Caco-2 (cell line): ENCODE data around the gene HIP1R. TPM values are rescaled to one million over a fixed set of nuclear protein-coding genes. Genes with fewer than 3 reads are reported as not detected.

Experiments used
- BruUV-seq: library from RNA; stranded (reverse); fragments of 400-500 nt; replicated peaks from 2 replicates; lab custom pipeline; 2021; lab: Mats Ljungman, UMichigan
- CTCF ChIA-PET: fragments of 300-600 bp; sonication (Branson Sonifier 250); formaldehyde crosslinking; loops from one replicate; lab custom pipeline; 2022; ENCODE audit warnings: antibody characterized with exemption; lab: Charles Lee
- POLR2A ChIA-PET: fragments of 300-600 bp; sonication (Branson Sonifier 250); formaldehyde crosslinking; loops from one replicate; lab custom pipeline; 2022; ENCODE audit warnings: antibody characterized with exemption; lab: Charles Lee
- DNase-seq, 2 experiments: peaks; one replicate each; pipeline versions ENCODE4 v3.0.0 to v3.0.0-alpha.2; 2020 to 2022
- H3K27me3 ChIP-seq: replicated peaks from 2 replicates; pipeline ENCODE4 v1.6.0; 2011; ENCODE audit warnings: low read length; ENCODE audit not compliant: control insufficient read depth, insufficient read depth
- H3K36me3 ChIP-seq: 2 replicates; pipeline ENCODE4 v1.5.1; 2011; ENCODE audit warnings: low read length; ENCODE audit not compliant: control insufficient read depth, insufficient read depth
- H3K4me1 ChIP-seq: fragments of 250-450 bp; sonication (Bioruptor Pico); 2 replicates; pipeline ENCODE4 v1.5.1; 2020; ENCODE audit warnings: mild to moderate bottlenecking
- H3K4me3 ChIP-seq: 2 replicates; pipeline ENCODE4 v1.5.1; 2011; ENCODE audit warnings: low read depth, mild to moderate bottlenecking, control low read depth, low read length
- H3K9me3 ChIP-seq: fragments of 250-450 bp; sonication (Bioruptor Pico); 2 replicates; pipeline ENCODE4 v1.5.1; 2020; ENCODE audit warnings: mild to moderate bottlenecking, moderate library complexity
- H3K27ac Mint-ChIP-seq: one replicate; pipeline ENCODE4 v1.8.0; 2022; ENCODE audit warnings: mixed read lengths; ENCODE audit not compliant: unreplicated experiment
- H3K27me3 Mint-ChIP-seq: one replicate; pipeline ENCODE4 v1.8.0; 2022; ENCODE audit warnings: mixed read lengths; ENCODE audit not compliant: insufficient read depth, unreplicated experiment
- H3K36me3 Mint-ChIP-seq: one replicate; pipeline ENCODE4 v1.8.0; 2022; ENCODE audit warnings: mild to moderate bottlenecking, mixed read lengths; ENCODE audit not compliant: insufficient read depth, unreplicated experiment
- H3K4me1 Mint-ChIP-seq: one replicate; pipeline ENCODE4 v1.8.0; 2022; ENCODE audit warnings: low read depth, mixed read lengths; ENCODE audit not compliant: unreplicated experiment
- H3K4me3 Mint-ChIP-seq: one replicate; pipeline ENCODE4 v1.8.0; 2022; ENCODE audit warnings: mild to moderate bottlenecking, moderate library complexity, mixed read lengths; ENCODE audit not compliant: unreplicated experiment
- H3K9me3 Mint-ChIP-seq: one replicate; pipeline ENCODE4 v1.8.0; 2022; ENCODE audit warnings: mixed read lengths; ENCODE audit not compliant: unreplicated experiment
- CTCF ChIP-seq, 2 experiments: fragments of 200-600 bp in 1 of 2; IDR thresholded peaks; 1 replicate in 1 of 2; 2 replicates in 1 of 2; pipeline versions ENCODE4 v1.5.1 to v1.8.0; 2011 to 2022; ENCODE audit warnings: antibody characterized with exemption in 1 of 2, control low read depth in 1 of 2, inconsistent platforms in 1 of 2, low read depth in 1 of 2, low read length in 1 of 2, mild to moderate bottlenecking in 1 of 2, moderate library complexity in 1 of 2; ENCODE audit not compliant: insufficient read depth in 1 of 2, severe bottlenecking in 1 of 2, unreplicated experiment in 1 of 2
- intact Hi-C: fragments of 100-400 bp; cut with micrococcal nuclease; formaldehyde crosslinking; loops from one replicate; pipeline ENCODE4 v1.10.0; 2022; ENCODE audit not compliant: unreplicated experiment
- total RNA-seq: library from RNA; stranded (reverse); gene quantifications from 2 replicates; pipeline ENCODE4 v1.2.3, GENCODE V29; 2022

Gene HIP1R
- total RNA-seq, 1 experiment from 2014 or later, result 13.8 TPM

DNA sequence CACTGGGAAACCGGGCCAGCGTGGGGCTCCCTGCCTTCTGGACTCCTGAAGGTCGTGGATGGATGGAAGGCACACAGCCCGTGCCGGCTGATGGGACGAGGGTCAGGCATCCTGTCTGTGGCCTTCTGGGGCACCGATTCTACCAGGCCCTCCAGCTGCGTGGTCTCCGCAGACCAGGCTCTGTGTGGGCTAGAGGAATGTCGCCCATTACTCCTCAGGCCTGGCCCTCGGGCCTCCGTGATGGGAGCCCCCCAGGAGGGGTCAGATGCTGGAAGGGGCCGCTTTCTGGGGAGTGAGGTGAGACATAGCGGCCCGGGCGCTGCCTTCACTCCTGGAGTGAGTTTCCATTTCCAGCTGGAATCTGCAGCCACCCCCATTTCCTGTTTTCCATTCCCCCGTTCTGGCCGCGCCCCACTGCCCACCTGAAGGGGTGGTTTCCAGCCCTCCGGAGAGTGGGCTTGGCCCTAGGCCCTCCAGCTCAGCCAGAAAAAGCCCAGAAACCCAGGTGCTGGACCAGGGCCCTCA, 26.9 kb downstream of the HIP1R start:
- H3K36me3 ChIP-seq, result no peaks in the 10 kb centered on the region
- Mint-ChIP-seq H3K36me3 (peaks cover 34% of the 10 kb centered on the region), H3K4me1 (no peaks in the 10 kb centered on the region), H3K27ac (no peak overlapping the region), H3K27me3 (no peaks in the 10 kb centered on the region), H3K9me3 (no peaks in the 10 kb centered on the region), H3K4me3 (no peak overlapping the region)
- ChIA-PET POLR2A (no interaction called here), CTCF (interaction anchor here (0.6 to 2.4 kb wide), 2 partner anchors 14 to 91 kb away, joined by 3 to 6 read pairs; no protein-coding TSS in a partner anchor)
- intact Hi-C loops, result loop anchor here (10.0 kb wide), 1 partner anchor 227 kb away; no protein-coding TSS in a partner anchor
- no peaks in the 10 kb centered on the region for H3K27me3 ChIP-seq
- no peak overlapping the region for H3K4me3 ChIP-seq
- peaks cover 8% of the 10 kb centered on the region; the same call in 1 of the 2 replicates for H3K4me1 ChIP-seq
- no peaks in the 10 kb centered on the region for H3K9me3 ChIP-seq
- peak in 1 of 2 experiments; percentile 12 for DNase-seq
- TF ChIP-seq CTCF (IDR thresholded peaks at IDR 0.05; ENCODE audit: insufficient read depth in 1 of 2, low read depth in 1 of 2, low read length in 1 of 2, severe bottlenecking in 1 of 2, unreplicated experiment in 1 of 2), result no peak
- BruUV-seq, result no TSS peak

- Mint-ChIP-seq H3K27ac (no peak overlapping the region), H3K36me3 (peaks cover 36% of the 10 kb centered on the region)
- no TSS peak for BruUV-seq
Measured at GRCh38 chr12:122862872-122863701, 27.8 kb downstream of the HIP1R start.

More at GRCh38 chr12:122862872-122863701, 27.8 kb downstream of the HIP1R start:
- intact Hi-C loops, result loop anchor here (10.0 kb wide), 1 partner anchor 228 kb away; no protein-coding TSS in a partner anchor
- no peaks in the 10 kb centered on the region for H3K36me3 ChIP-seq
- no peaks in the 10 kb centered on the region for H3K9me3 Mint-ChIP-seq
- no peak overlapping the region for H3K4me3 ChIP-seq
- H3K4me1 Mint-ChIP-seq, result no peaks in the 10 kb centered on the region
- no peak for TF ChIP-seq CTCF (IDR thresholded peaks at IDR 0.05; ENCODE audit: insufficient read depth in 1 of 2, low read depth in 1 of 2, low read length in 1 of 2, severe bottlenecking in 1 of 2, unreplicated experiment in 1 of 2)
- 0 out of 2 replicates have a peak, but pooled peaks cover 3% of the 10 kb centered on the region for H3K4me1 ChIP-seq
- peak; percentile 30 to 54 for DNase-seq
- ChIA-PET CTCF (interaction anchor here (0.6 kb wide), 1 partner anchor 14 kb away, joined by 3 read pairs; no protein-coding TSS in a partner anchor), POLR2A (no interaction called here)
- H3K27me3 Mint-ChIP-seq, result no peaks in the 10 kb centered on the region
- no peaks in the 10 kb centered on the region for H3K27me3 ChIP-seq
- H3K4me3 Mint-ChIP-seq, result no peak overlapping the region
- no peaks in the 10 kb centered on the region for H3K9me3 ChIP-seq
